ENCODE results near the gene FKBP8. TPM values are rescaled to one million over a fixed set of nuclear protein-coding genes. Genes with fewer than 3 reads are reported as not detected.
A peak's percentile ranks its signal among the peaks of the same experiment; 100 is the strongest.
"Not testable (repeated sequence)": the region's sequence is repeated elsewhere in the genome, so short reads cannot be mapped to it uniquely, and the experiment has no call there.

The FKBP8 gene
- total RNA-seq, 8 experiments from 2014 or later: 137 to 214 (median 153) TPM

DNA sequence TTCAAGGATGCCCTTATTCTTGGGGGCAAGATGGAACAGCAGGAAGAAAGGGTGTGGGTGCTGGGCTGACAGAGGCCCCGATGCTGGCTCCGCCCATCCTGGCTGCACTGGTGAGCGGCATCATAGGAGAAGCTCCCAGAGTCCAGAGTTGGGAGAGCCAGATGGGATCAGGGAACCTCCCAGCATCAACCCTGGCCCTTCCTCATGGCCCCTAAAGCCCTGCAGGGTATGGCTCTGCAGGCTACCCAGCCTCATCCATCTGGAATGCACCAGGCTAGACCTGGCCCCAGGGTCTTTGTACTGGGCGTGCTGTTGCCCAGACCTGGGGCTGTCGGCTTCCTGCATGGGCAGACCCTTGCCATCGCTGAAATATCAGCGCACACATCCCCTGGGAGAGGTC, 13.6 kb downstream of the FKBP8 start:
- Histone ChIP-seq H3K27ac (no peak overlapping the region), H3K4me3 (no peak overlapping the region), H3K4me1 (replicated peaks in 1 of 2) (no peaks in the 10 kb centered on the region)
- peak; percentile 18 to 95 (median 55) for ATAC-seq (replicated peaks in 6 of 8)
- WGBS, 10 experiments: 57 to 100% (median 94%) methylated on average over 1 to 6 of the region's 7 CpGs; no CpG with 5 or more reads in 4 of the 10 experiments
- in situ Hi-C loops (cut with MboI; ENCODE audit: low pct_unique_long_range_greater_than_20kb in 2 of 9, low sequenced_read_pairs in 9 of 9, unreplicated experiment in 9 of 9): no loop called here

DNA sequence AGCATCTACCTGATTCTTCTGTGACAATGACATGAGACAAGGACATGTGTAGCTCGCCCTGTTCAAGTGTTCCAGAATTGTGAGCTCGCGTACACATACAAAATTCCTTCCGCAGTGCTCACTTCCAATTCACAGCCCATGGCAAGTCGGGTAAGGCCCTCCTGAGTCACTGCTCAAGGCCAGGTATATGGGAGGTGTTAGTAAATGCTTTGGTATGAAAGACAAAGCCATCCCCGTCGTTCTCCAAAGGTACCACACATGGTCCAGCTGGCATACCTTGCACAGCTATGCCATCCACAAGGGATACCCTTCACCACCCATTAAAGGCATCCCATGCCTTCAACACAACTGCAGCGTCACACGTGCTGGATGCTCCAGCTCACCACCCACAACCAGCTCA, 17.1 kb downstream of the FKBP8 start:
- 60 to 100% (median 86%) methylated on average over 1 to 5 of the region's 9 CpGs; no CpG with 5 or more reads in 3 of the 10 experiments for WGBS, 10 experiments
- ATAC-seq (replicated peaks in 6 of 8): no peak
- Histone ChIP-seq H3K4me3 (no peak overlapping the region), H3K27ac (no peak overlapping the region), H3K4me1 (replicated peaks in 1 of 2) (no peaks in the 10 kb centered on the region)
- in situ Hi-C loops (cut with MboI; ENCODE audit: low pct_unique_long_range_greater_than_20kb in 2 of 9, low sequenced_read_pairs in 9 of 9, unreplicated experiment in 9 of 9): no loop called here

DNA sequence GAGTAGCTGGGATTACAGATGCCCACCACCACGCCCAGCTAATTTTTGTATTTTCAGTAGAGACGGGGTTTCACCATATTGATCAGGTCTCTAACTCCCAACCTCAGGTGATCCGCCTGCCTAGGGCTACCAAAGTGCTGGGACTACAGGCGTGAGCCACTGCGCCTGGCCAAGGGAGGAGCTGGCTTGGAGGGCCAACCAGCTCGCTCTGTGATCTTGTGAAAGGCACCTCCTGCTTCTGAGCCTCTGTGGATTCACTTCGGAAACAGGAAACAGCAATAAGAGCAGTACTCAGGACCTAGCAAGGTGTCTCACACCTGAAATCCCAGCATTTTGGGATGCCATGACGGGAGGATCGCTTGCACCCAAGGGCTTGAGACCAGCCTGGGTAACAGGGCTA, 19.5 kb downstream of the FKBP8 start:
- Histone ChIP-seq H3K27ac (no peak overlapping the region), H3K4me1 (replicated peaks in 1 of 2) (peaks cover 0 to 4% of the 10 kb centered on the region in 2 donors), H3K4me3 (no peak overlapping the region)
- 79 to 100% (median 96%) methylated on average over 2 to 8 of the region's 9 CpGs; no CpG with 5 or more reads in 3 of the 10 experiments for WGBS, 10 experiments
- in situ Hi-C loops (cut with MboI; ENCODE audit: low pct_unique_long_range_greater_than_20kb in 2 of 9, low sequenced_read_pairs in 9 of 9, unreplicated experiment in 9 of 9): no loop called here
- ATAC-seq (replicated peaks in 6 of 8): no peak

DNA sequence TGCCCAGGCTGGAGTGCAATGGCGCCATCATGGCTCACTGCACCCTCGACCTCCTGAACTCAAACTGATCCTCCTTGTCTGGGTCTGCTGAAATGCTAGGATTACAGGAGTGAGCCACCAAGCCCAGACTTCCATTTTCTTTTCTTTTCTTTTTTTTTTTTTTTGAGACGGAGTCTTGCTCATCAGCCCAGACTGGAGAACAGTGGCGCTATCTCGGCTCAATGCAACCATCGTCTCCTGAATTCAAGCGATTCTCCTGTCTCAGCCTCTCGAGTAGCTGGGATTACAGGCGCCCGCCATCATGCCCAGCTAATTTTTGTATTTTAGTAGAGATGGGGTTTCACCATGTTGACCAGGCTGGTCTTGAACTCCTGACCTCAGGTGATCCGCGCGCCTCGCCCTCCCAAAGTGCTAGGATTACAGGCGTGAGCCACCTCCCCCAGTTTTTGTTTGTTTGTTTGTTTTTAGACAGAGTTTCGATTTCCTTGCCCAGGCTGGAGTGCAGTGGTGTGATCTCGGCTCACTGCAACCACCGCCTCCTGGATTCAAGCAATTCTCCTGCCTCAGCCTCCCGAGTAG, 20.4 kb downstream of the FKBP8 start:
- H3K27ac ChIP-seq: peak overlapping the region; percentile 50 to 64
- H3K4me1 ChIP-seq (replicated peaks in 1 of 2); in situ Hi-C loops (cut with MboI; ENCODE audit: low pct_unique_long_range_greater_than_20kb in 2 of 9, low sequenced_read_pairs in 9 of 9, unreplicated experiment in 9 of 9); ATAC-seq (replicated peaks in 6 of 8): not testable (repeated sequence)
- H3K4me3 ChIP-seq: peak overlapping the region; percentile 3 to 22 (median 13)
- WGBS, 10 experiments: 17 to 97% (median 89%) methylated on average over 1 to 16 of the region's 19 CpGs

DNA sequence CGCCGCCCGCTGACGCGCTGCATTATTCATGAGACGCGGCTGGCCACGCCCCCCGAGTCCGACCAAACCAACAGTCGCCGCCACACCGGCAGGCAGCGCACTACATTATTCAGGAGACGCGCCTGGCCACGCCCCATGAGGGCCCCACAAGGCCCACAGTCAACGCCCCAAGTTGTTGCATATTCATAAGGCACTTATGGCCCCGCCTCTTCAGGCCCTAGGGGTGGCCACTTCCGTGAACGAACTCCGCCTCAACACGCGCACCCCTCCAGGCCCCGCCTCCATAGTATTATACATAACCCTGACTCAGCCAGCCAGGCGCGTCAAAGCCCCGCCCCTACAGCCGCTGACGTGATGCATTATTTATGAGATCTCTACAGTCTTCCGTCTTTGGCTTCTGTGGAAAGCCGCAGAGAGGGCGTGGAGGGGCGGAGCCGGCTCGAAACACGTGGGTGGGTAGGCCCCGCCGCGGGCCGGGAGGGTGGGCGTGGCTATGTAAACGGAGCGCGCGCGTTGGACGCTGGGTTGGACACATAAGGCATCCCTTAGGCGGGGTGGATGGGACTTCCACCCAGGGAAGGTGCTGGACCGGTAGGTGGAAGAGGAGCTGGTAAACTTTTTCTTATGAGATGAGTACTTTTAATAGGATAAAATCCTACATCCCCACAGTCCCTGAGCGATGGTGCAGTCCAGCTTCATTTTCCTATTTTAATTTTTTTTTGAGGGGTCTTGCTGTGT, 21.1 kb downstream of the FKBP8 start:
- Histone ChIP-seq H3K4me1 (replicated peaks in 1 of 2) (peaks cover 0 to 4% of the 10 kb centered on the region in 2 donors), H3K4me3 (peak overlapping the region; percentile 66 to 82 (median 74)), H3K27ac (peak overlapping the region; percentile 50 to 64)
- in situ Hi-C loops (cut with MboI; ENCODE audit: low pct_unique_long_range_greater_than_20kb in 2 of 9, low sequenced_read_pairs in 9 of 9, unreplicated experiment in 9 of 9): no loop called here
- WGBS, 10 experiments: 0 to 100% (median 60%) methylated on average over 1 of the region's 51 CpGs; no CpG with 5 or more reads in 5 of the 10 experiments
- peak; percentile 76 to 90 (median 89) for ATAC-seq (replicated peaks in 6 of 8)

DNA sequence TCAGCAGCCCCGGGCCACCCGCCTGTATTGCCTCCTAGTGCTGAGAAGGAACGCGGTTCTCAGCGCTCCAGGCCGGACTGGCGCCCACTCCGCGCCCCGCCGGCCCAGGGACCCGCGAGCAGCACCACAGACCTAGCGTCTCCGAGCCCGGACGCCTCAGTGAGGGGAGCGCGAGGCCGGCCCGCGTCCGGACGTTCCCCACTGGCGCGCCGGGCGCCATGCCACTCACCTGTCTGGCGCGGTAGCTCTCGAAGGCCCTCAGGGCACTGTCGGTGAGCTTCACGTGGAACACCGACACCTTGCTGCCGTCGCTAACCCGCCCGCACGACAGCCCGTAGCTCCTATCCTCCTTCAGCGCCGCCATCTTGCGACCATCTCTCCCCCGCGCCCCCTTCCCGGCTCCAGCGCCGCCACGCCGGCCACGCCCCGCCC, 21.7 kb downstream of the FKBP8 start, which contains the start of gene ELL:
ELL (minus strand) TSS at position 379 of the 432 bp plus-strand sequence; CDS start at position 364, 15 bp downstream.
- Histone ChIP-seq H3K27ac (peak within 1 kb of the TSS; percentile 81 to 86), H3K4me1 (replicated peaks in 1 of 2) (peaks cover 0 to 4% of the 10 kb centered on the region in 2 donors), H3K4me3 (peak within 1 kb of the TSS; percentile 66 to 82 (median 74))
- 0% methylated on average over 4 of the region's 52 CpGs; no CpG with 5 or more reads in 9 of the 10 experiments for WGBS, 10 experiments
- in situ Hi-C loops (cut with MboI; ENCODE audit: low pct_unique_long_range_greater_than_20kb in 2 of 9, low sequenced_read_pairs in 9 of 9, unreplicated experiment in 9 of 9): no loop called here
- ATAC-seq (replicated peaks in 6 of 8): peak; percentile 0 to 17 (median 8)

DNA sequence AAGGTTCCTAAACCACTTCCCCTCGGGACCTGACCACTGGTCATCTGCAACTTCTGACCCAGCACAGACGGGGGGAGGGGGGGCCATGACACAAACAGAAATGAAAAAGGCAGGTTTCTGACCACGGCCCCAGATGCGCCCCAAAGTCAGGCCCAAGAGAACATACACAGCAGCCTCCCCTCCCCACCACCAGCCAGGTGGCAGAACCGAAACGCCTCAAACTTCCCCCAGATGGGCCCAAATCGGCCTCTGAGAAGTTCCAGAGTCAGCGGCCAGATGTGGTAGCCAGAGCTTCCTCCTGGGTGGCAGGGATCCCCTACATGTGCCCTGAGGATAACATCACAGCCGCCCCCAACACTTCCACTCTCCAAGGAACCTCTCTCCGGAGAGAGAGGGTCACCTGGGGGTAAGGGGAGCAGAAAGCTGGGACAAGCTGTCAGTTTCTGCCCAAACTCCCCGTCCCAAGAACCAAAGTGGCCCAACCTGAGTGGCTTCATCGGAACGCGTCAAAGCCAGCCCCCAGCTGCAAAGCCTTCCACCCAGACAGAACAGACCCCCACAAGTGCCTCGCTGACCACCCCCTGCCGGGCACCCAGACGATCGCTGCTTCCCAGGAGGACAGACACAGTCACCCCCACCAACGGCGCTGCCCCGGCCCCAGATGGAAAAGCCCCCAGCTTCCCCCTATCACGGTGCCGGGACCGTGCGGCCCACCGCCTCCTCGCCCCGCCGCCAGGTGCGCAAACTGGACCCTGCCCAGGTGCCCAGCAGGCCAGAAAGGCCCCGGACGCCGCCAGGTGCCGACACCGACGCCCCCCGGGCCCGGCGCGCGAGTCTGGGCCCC, 22.3 kb downstream of the FKBP8 start:
- no peak for ATAC-seq (replicated peaks in 6 of 8)
- Histone ChIP-seq H3K4me3 (peak overlapping the region; percentile 66 to 82 (median 74)), H3K27ac (peak overlapping the region; percentile 81 to 86), H3K4me1 (replicated peaks in 1 of 2) (peaks cover 0 to 5% of the 10 kb centered on the region in 2 donors)
- WGBS, 10 experiments: 0% methylated on average over 1 to 2 of the region's 41 CpGs; no CpG with 5 or more reads in 7 of the 10 experiments
- in situ Hi-C loops (cut with MboI; ENCODE audit: low pct_unique_long_range_greater_than_20kb in 2 of 9, low sequenced_read_pairs in 9 of 9, unreplicated experiment in 9 of 9): no loop called here

DNA sequence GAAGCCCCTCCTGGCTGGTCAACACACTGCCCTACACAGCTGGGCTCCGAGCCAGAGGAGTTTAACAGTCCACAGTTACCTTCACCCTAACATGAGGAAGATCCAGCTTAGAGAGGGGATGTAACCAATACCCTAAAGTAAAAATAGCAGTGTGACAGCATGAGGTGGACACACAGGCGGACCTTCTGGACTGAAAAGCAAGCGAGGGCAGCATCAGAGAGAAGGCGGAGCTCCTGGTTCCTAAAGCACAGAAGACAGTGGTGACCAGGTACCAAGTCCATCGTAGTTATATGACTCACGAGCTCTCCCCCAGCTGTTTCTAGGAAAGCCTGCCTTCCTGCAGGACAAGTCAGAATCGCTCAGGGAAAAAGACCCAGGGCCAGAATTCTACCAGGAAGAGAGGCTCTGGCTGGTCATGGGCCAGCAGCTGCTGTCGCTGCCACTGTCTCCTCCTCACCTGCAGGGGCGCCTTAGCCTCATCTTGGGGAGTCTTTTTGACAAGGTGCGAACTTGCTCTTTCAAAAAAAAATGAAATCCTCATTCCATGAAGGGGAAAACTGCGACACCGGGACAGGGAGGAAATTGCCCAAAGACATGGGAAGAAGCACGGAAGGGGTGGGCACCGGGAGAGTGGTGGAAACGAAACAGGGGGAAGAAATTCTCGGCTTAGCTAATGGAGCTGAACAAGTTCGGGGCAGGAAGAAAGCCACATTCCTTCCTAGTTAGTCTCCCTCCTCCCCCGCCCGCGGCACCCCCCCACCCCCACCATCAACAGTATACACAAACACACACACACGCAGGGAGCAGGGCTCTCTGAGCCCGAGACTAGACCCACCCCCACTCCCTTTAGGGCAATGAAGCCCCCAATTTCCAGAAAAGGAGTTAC, 23.2 kb downstream of the FKBP8 start:
- peak in 5 of 8 experiments; percentile 1 to 7 (median 6) for ATAC-seq (replicated peaks in 6 of 8)
- in situ Hi-C loops (cut with MboI; ENCODE audit: low pct_unique_long_range_greater_than_20kb in 2 of 9, low sequenced_read_pairs in 9 of 9, unreplicated experiment in 9 of 9): no loop called here
- peak overlapping the region; percentile 66 to 82 (median 74) for H3K4me3 ChIP-seq
- H3K27ac ChIP-seq: no peak overlapping the region
- H3K4me1 ChIP-seq (replicated peaks in 1 of 2): peaks cover 3 to 13% of the 10 kb centered on the region in 2 donors
- 0 to 100% (median 33%) methylated on average over 2 to 11 of the region's 22 CpGs; no CpG with 5 or more reads in 3 of the 10 experiments for WGBS, 10 experiments

DNA sequence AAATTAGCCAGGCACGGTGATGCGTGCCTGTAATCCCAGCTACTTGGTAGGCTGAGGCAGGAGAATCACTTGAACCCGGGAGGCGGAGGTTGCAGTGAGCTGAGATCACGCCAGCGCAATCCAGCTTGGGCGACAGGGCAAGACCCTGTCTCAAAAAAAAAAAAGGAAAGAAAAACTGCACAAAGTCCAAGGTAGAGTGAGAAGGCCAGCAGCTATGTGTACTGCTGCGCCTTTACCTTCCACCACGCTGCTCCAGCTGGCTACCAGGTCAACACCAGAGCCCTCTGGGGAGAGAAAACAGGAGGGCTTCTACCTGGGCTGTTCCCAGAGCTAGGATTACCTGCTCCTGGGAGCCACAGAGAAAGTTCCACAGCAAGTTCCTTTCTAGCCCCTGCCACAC, 24.7 kb downstream of the FKBP8 start:
- no peak for ATAC-seq (replicated peaks in 6 of 8)
- Histone ChIP-seq H3K4me1 (replicated peaks in 1 of 2) (peaks cover 12 to 28% of the 10 kb centered on the region in 2 donors), H3K4me3 (no peak overlapping the region), H3K27ac (no peak overlapping the region)
- WGBS, 10 experiments: 74 to 98% (median 86%) methylated on average over 1 to 7 of the region's 9 CpGs; no CpG with 5 or more reads in 5 of the 10 experiments
- in situ Hi-C loops (cut with MboI; ENCODE audit: low pct_unique_long_range_greater_than_20kb in 2 of 9, low sequenced_read_pairs in 9 of 9, unreplicated experiment in 9 of 9): no loop called here

DNA sequence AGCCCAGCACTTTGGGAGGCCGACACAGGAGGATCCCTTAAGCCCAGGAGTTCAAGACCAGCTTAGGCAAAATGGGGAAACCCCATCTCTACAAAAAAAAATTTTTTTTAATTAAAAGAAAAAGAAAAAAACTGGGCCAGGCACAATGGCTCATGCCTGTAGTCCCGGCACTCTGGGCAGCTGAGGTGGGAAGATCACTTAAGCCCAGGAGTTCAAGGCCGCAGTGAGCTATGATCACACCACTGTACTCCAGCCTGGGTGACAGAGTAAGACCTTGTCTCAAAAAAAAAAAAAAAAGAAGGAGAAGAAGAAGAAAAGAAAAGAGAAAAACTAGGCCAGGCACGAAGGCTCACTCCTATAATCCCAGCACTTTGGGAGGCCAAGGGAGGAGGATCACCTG, 25.8 kb downstream of the FKBP8 start:
- in situ Hi-C loops (cut with MboI; ENCODE audit: low pct_unique_long_range_greater_than_20kb in 2 of 9, low sequenced_read_pairs in 9 of 9, unreplicated experiment in 9 of 9): no loop called here
- ATAC-seq (replicated peaks in 6 of 8): no peak
- 89 to 100% (median 100%) methylated on average over 1 to 4 of the region's 4 CpGs; no CpG with 5 or more reads in 1 of the 10 experiments for WGBS, 10 experiments
- Histone ChIP-seq H3K4me3 (no peak overlapping the region), H3K4me1 (replicated peaks in 1 of 2) (peaks cover 12 to 28% of the 10 kb centered on the region in 2 donors), H3K27ac (no peak overlapping the region)

DNA sequence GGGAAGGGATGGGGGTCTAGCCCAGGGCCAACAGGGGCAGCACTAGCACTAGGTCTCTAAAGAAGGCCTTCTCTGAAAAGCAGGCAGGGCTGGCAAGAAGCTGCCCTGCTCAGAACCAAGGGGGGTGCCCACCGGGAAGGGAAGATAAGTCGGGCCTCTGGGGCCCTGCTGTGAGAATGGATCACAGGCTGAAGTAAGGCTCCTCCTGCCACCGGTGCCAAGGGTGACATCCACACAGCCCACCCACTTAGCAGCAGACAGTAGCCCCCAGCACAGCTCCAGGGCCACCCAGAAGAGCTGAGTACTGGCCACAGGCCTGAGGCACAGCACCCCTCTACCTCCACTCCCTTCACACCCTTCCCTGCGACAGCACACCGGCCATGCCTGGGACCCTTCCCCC, 27.4 kb downstream of the FKBP8 start:
- 0 to 100% (median 83%) methylated on average over 1 to 3 of the region's 5 CpGs; no CpG with 5 or more reads in 6 of the 10 experiments for WGBS, 10 experiments
- in situ Hi-C loops (cut with MboI; ENCODE audit: low pct_unique_long_range_greater_than_20kb in 2 of 9, low sequenced_read_pairs in 9 of 9, unreplicated experiment in 9 of 9): no loop called here
- ATAC-seq (replicated peaks in 6 of 8): no peak
- Histone ChIP-seq H3K4me3 (no peak overlapping the region), H3K27ac (peak overlapping the region in 1 of 2 donors; percentile 72), H3K4me1 (replicated peaks in 1 of 2) (peaks cover 12 to 28% of the 10 kb centered on the region in 2 donors)

Data from motor neuron (in vitro differentiated cells).